RWPE2 (cell line): ENCODE data around the gene FCHSD2.

Experiments used
- ATAC-seq: fragments of 200-7000 bp; cut with Tn5 transposase; 3 replicates; pipeline ENCODE4 v1.9.1; 2021; ENCODE audit warnings: low read depth
- DNase-seq: peaks from one replicate; pipeline ENCODE4 v3.0.0-alpha.2; 2020; ENCODE audit warnings: low spot score
- H3K27ac ChIP-seq: fragments of 450-650 bp; 2 replicates; pipeline ENCODE4 v1.5.1; 2017; ENCODE audit warnings: mild to moderate bottlenecking; ENCODE audit not compliant: poor library complexity, severe bottlenecking
- H3K27me3 ChIP-seq: fragments of 250-450 bp; sonication (Bioruptor Pico); 2 replicates; pipeline ENCODE4 v1.5.1; 2021; ENCODE audit warnings: mild to moderate bottlenecking, moderate library complexity; ENCODE audit not compliant: insufficient read depth, poor library complexity, severe bottlenecking
- H3K36me3 ChIP-seq: fragments of 250-450 bp; sonication (Bioruptor Pico); 2 replicates; pipeline ENCODE4 v1.5.1; 2020; ENCODE audit warnings: low read depth, mild to moderate bottlenecking, moderate library complexity
- H3K4me1 ChIP-seq: fragments of 250-450 bp; sonication (Bioruptor Pico); 2 replicates; pipeline ENCODE4 v1.5.1; 2021; ENCODE audit warnings: mild to moderate bottlenecking, moderate library complexity; ENCODE audit not compliant: insufficient read depth, poor library complexity, severe bottlenecking
- H3K4me3 ChIP-seq: fragments of 250-450 bp; sonication (Bioruptor Pico); 2 replicates; pipeline ENCODE4 v1.5.1; 2021; ENCODE audit warnings: mild to moderate bottlenecking, moderate library complexity; ENCODE audit not compliant: severe bottlenecking
- H3K9me3 ChIP-seq: fragments of 250-450 bp; sonication (Bioruptor Pico); 2 replicates; pipeline ENCODE4 v1.5.1; 2021; ENCODE audit warnings: mild to moderate bottlenecking, moderate library complexity; ENCODE audit not compliant: severe bottlenecking
- CTCF ChIP-seq: fragments of 450-650 bp; IDR thresholded peaks from one replicate; pipeline ENCODE4 v1.5.1; 2017; ENCODE audit warnings: mild to moderate bottlenecking, moderate library complexity; ENCODE audit not compliant: poor library complexity, severe bottlenecking

The FCHSD2 gene

GRCh38 chr11:73002214-73002613 lies 139.9 kb downstream of the FCHSD2 start:
- Histone ChIP-seq H3K4me3 (no peak overlapping the region), H3K4me1 (peaks cover 4% of the 10 kb centered on the region), H3K36me3 (peaks cover 3% of the 10 kb centered on the region; the same call in 1 of the 2 replicates), H3K27ac (no peak overlapping the region), H3K27me3 (no peaks in the 10 kb centered on the region), H3K9me3 (no peaks in the 10 kb centered on the region)
- no peak for DNase-seq
- no peak for ATAC-seq
- no peak for TF ChIP-seq CTCF

GRCh38 chr11:73001615-73002014 lies 140.5 kb downstream of the FCHSD2 start:
- Histone ChIP-seq H3K4me1 (peaks cover 4% of the 10 kb centered on the region), H3K27me3 (no peaks in the 10 kb centered on the region), H3K27ac (no peak overlapping the region), H3K9me3 (no peaks in the 10 kb centered on the region), H3K36me3 (peaks cover 3% of the 10 kb centered on the region; the same call in 1 of the 2 replicates), H3K4me3 (no peak overlapping the region)
- ATAC-seq: no peak
- DNase-seq: no peak
- no peak for TF ChIP-seq CTCF

GRCh38 chr11:72998676-72999075 lies 143.4 kb downstream of the FCHSD2 start:
- Histone ChIP-seq H3K9me3 (no peaks in the 10 kb centered on the region), H3K36me3 (peaks cover 3% of the 10 kb centered on the region; the same call in 1 of the 2 replicates), H3K27ac (no peak overlapping the region)

GRCh38 chr11:72996959-72997358 lies 145.2 kb downstream of the FCHSD2 start:
- no peaks in the 10 kb centered on the region for H3K27me3 ChIP-seq
- no peak for TF ChIP-seq CTCF
- H3K4me3 ChIP-seq: no peak overlapping the region
- peaks cover 4% of the 10 kb centered on the region for H3K4me1 ChIP-seq
- ATAC-seq (no peak), DNase-seq (no peak)
- H3K36me3 ChIP-seq: peaks cover 3% of the 10 kb centered on the region; the same call in 1 of the 2 replicates
- H3K9me3 ChIP-seq: no peaks in the 10 kb centered on the region
- no peak overlapping the region for H3K27ac ChIP-seq

More at GRCh38 chr11:72998676-72999075, 143.4 kb downstream of the FCHSD2 start:
- ATAC-seq (no peak), DNase-seq (no peak)
- Histone ChIP-seq H3K27me3 (no peaks in the 10 kb centered on the region), H3K4me3 (no peak overlapping the region), H3K4me1 (peaks cover 4% of the 10 kb centered on the region)
- TF ChIP-seq CTCF: no peak

GRCh38 chr11:72989727-72990126 lies 152.4 kb downstream of the FCHSD2 start:
- no peak overlapping the region for H3K27ac ChIP-seq
- H3K4me1 ChIP-seq: no peaks in the 10 kb centered on the region
- H3K36me3 ChIP-seq: peaks cover 8% of the 10 kb centered on the region; the same call in 1 of the 2 replicates
- H3K9me3 ChIP-seq: no peaks in the 10 kb centered on the region
- no peak overlapping the region for H3K4me3 ChIP-seq
- no peaks in the 10 kb centered on the region for H3K27me3 ChIP-seq
- no peak for ATAC-seq
- no peak for DNase-seq
- no peak for TF ChIP-seq CTCF
